GM21619 (cell line): ENCODE data around the gene CERS5.

Experiments
- ATAC-seq: cut with Tn5 transposase; IDR thresholded peaks from one replicate; pipeline ENCODE4 v1.9.1; 2021; ENCODE audit not compliant: unreplicated experiment

Gene CERS5

DNA sequence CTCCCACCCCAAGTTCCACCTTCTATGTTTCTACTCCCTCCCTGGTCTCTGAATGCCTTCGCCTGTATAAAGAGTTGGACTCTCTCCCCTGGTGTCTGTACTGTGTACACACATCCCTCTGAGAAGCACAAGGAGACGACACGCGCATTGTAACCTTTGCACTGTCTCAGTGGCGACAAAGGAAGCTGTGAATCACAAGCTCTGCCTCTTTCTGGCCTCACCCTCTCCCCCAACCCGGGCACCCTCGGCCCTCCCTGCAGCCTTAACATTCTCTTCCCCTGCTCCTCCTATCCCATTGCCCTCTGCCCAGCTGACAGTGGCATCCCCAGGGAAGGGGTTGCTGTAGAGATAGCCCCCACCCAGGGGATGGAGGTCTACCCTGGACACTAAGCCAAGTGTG, 84.5 kb downstream of the CERS5 start:
- ATAC-seq, result no peak

DNA sequence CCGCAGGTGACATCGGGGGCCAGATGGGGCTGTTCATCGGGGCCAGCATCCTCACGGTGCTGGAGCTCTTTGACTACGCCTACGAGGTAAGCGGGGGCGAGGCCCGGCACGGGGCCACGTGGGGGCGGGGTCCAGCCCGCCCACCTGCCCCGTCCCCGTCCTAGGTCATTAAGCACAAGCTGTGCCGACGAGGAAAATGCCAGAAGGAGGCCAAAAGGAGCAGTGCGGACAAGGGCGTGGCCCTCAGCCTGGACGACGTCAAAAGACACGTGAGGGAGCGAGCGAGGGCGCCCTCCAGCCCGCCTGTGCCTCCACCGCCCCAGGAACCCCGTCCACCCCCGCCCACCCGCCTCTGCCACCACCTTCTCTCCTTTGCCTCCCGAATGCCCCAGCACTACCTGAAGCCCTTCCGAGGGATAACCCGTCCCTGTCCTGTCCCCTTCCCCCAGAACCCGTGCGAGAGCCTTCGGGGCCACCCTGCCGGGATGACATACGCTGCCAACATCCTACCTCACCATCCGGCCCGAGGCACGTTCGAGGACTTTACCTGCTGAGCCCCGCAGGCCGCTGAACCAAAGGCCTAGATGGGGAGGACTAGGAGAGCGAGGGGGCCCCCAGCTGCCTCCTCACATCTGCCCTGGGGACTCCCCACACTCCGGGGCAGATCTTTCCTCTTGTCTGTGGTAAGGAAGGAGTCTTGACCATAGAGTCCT, 85.9 kb downstream of the CERS5 start:
- no peak for ATAC-seq

DNA sequence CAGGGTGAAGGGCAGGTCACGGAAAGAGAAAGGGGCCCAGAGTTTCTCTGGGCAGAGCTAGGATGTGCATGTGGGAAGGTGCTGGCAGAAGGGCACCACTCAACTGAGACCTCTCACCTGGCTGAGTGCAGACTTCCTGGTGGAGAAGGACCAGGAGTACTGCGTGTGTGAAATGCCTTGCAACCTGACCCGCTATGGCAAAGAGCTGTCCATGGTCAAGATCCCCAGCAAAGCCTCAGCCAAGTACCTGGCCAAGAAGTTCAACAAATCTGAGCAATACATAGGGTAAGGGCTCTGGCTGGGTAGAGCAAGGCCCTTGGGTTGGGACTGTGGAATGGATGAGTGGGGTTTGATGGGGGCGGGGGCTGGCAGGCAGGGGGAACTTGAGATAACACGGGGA, 87.4 kb downstream of the CERS5 start:
- no peak for ATAC-seq
